ENCODE results near the gene ELOVL2.

The ELOVL2 gene

GRCh38 chr6:11056871-11057270, 12.8 kb upstream of the ELOVL2 start:
- no peak for DNase-seq (ENCODE audit: low read depth)

GRCh38 chr6:11055127-11055627, 11.1 kb upstream of the ELOVL2 start:
- no peak for DNase-seq (ENCODE audit: low read depth)

- no peak for DNase-seq (ENCODE audit: low read depth)
These were observed 10.6 kb upstream of the ELOVL2 start for GRCh38 chr6:11054722-11055121.

GRCh38 chr6:11053307-11053706, 9.2 kb upstream of the ELOVL2 start:
- DNase-seq (ENCODE audit: low read depth) = no peak

DNA sequence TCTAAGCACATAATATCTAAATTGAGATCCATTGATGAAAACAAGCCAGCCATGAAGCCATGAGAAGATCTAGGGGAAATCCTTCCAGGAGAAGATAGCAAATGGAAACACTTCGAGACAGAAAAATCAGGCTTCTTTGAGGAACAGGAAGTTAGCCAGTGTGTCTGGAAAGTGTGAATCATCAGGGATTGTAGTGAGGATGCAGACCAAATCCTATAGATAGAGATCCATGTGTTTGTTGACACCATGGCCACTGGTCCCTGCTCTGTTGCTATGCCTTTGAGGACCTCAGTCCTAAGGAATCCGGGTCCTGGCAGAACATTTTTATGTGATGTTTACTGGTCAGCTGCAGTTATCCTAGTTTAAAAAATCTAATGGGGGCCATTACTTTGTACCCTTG, 6.6 kb upstream of the ELOVL2 start:
- no peak for DNase-seq (ENCODE audit: low read depth)

- DNase-seq (ENCODE audit: low read depth) = no peak
These were observed 635 bp upstream of the ELOVL2 start for GRCh38 chr6:11044712-11045167.

DNA sequence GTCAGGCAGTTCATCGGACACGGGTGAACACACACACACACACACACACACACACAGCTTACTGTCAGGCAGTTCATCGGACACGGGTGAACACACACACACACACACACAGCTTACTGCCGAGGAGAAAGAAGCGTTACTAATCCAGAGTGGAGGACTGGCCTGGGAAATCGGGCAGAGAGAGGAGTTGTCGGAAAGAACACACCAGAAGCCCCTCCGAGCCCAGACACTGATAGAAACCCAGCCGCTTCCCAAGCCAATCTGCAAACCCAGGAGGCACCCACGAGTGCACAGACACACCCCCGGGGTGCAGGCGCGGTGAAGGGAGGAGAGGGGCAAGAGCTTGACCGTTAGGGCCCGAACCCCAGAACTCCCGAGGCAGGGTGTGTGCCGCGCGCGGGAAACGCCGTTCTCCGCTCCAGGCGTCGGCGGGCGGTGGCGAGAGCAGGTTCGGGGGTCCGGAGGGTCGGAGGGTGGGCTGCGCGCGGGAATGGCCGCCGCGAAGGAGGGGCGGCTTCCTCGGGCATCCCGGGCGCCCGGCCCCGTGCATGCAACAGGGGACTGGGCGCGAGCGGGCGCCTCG, 636 bp downstream of the ELOVL2 start:
- DNase-seq (ENCODE audit: low read depth) = no peak

DNA sequence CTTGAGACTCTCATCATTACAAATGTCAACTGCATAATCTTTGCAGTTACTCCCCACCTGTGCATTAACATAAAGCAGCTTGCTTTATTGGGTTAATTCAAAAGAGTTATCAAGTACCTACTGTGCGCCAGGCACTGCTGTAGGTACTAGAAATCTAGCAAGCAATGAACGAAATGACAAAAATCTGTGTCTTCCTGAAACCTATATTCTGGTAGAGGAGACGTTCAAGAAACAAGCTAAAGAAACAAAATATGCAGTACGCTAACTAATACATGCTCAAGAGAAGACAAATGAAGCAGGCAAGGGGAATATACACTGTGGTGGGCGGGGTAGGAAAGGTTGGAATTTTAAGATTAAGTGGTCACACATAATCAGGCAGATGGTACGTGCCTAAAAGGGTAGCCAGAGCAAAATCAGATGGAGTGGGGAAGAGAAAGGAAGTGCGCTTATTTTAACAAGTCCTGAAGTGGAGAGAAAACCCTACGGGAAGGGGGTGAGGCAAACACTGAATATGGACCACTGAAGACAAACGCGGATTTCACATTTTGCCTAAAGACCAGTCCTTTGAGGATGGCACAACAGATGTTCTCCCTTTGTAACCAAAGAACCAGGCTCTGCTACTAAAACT, 1.2 kb downstream of the ELOVL2 start:
- DNase-seq (ENCODE audit: low read depth) = no peak

DNA sequence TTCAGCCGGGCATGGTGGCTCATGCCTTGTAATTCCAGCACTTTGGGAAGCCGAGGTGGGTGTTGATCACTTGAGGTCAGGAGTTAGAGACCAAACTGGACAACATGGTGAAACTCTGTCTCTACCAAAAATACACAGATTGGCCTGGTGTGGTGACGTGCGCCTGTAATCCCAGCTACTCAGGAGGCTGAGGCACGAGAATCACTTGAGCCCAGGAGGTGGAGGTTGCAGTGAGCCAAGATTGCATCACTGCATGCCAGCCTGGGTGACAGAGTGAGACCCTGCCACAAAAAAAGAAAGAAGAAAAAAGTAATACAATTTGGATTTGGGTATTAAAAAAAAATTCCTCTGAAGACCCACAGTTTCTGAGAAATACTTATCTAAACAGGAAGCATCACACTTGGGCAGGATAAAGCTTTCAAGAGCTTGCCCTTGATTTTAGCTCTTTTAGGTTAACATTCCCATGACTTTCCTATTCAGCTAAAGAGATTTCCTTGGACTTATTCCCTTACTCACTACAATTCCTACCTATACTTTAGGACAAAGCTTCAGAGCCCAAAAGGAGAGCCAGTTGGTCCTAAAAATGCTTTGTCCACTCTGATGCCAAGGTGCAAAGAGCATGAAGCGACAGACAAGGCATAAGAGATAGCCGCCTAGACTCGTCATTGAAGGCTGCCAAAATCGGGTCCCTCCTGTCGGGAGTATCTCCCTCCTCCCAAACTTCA, 1.9 kb downstream of the ELOVL2 start:
- no peak for DNase-seq (ENCODE audit: low read depth)

DNA sequence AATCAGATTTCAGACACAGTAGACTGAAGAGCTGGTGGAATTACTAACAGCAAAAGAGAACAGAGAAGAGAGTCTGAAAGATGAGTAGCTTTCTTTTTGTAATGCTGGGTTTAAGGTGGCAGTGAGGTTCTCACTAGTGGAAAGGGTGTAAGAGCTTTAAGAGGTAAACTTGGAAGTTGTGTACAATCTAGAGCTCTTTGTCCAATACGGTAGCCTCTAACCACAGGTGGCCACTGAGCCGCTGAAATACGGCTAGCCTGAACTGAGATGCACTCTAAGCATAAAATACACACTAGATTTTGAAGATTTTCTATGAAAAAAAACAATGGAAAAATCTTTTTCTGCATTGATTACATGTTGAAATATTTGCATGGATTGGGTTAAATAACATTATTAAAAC, 4.0 kb downstream of the ELOVL2 start:
- DNase-seq (ENCODE audit: low read depth) = no peak

- no peak for DNase-seq (ENCODE audit: low read depth)
These were observed 5.1 kb downstream of the ELOVL2 start for GRCh38 chr6:11039040-11039439.

GRCh38 chr6:11036977-11037430, 7.1 kb downstream of the ELOVL2 start:
- DNase-seq (ENCODE audit: low read depth) = no peak

- DNase-seq (ENCODE audit: low read depth) = no peak
These were observed 7.8 kb downstream of the ELOVL2 start for GRCh38 chr6:11036351-11036740.

DNA sequence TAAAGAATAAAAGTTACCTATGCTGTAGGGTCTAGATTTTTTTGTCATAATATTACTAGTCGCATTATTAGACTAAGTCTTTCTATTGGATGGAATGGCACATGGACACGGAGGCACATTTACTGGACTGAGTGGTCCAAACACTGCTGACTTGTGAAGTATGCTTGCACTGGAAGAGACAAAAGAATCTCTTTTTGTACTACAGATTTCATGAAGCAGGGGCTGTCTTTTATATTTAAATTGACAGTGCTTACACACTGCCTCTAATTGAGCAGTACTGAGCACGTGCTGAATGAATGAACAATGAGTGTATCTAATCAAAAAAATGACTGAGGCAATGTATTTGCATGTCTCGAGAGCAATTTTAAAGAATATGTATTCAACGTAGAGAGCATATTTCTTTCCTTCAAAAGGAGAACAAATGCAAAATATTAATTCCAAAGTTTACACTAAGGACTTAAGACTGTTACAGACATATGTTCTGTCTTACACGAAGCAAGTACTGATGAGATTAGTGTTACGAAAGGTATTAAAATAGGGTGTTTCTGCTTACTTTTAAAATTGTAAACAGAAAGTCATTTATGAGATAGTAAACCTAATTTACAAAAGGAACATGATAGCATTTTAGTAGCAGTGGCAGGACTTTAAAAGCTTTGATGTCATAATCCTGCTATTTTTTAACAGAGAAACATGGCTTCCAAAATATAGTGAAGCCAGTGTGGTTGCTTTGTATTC, 8.3 kb downstream of the ELOVL2 start:
- DNase-seq (ENCODE audit: low read depth) = no peak

DNA sequence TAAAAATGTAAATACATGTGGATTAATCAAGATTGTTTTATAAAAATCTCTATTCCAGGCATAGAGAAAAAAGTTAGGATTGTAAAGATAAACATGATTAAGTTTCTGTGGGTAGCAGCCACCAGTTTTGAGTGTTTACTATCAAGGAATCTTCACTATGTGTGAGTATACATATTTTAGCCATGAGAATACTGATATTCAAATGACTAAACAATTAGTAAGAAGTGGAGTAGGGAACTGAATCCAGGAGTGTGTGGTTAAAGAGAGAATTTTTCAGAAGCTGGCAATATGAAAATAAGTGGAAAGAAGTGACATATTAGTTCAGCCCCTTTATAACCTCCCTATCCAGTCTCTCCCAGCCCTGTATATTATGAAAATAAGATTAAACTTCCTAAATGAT, 10.3 kb downstream of the ELOVL2 start:
- DNase-seq (ENCODE audit: low read depth) = no peak

- no peak for DNase-seq (ENCODE audit: low read depth)
These were observed 13.2 kb downstream of the ELOVL2 start for GRCh38 chr6:11030904-11031303.

DNA sequence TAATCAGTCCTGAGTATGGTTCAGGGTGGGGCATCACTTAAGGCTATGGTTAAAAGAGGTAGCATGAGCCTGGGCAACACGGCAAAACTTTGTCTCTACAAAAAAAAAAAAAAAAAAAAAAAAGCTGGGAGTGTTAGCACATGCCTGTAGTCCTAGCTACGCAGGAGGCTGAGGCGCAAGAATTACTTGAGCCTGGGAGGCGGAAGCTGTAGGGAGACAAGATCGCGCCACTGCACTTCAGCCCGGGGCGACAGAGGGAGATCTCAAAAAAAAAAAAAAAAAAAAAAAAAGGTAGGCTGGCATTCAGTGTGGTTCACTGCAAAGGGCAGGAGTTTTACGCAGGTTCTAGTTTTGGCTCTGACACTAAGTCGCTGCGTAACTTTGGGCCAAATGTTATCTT, 15.1 kb downstream of the ELOVL2 start:
- no peak for DNase-seq (ENCODE audit: low read depth)

GRCh38 chr6:11027565-11028110, 16.5 kb downstream of the ELOVL2 start:
- DNase-seq (ENCODE audit: low read depth) = no peak

DNA sequence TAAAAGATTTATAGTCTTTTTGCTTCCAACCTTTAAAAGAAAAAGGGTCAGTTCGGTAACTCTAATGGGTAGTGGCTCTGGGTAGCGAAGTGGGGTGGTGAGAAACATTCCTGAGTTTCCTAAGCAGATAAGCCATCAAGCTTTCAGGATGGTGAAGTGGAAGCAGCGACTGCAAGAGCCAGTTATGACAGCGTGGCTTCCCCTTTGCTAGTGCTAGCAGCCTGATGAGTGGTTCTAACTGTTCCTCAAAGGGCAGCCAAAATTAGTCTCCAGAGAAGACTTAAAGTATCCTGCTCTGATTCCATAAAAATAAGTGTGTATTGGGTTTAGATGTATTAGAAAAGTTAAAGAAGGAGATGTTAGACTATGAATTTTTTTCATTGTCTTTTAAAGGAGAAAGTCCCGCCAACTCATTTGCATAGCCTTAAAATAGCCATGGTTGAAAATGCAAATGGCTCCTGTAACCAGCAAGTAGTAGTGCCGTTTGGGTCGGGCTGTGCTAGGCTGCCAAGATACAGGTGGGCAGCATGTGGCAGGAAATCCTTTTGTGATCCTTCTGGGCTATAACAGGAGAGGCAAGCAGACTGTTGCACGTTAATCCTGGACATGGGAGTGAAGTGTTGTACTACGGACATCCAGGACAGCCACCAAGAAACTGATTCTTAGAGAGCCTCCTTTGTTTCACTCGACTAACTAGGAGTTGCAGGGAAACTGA, 18.0 kb downstream of the ELOVL2 start:
- no peak for DNase-seq (ENCODE audit: low read depth)

GRCh38 chr6:11025130-11025529, 19.0 kb downstream of the ELOVL2 start:
- DNase-seq (ENCODE audit: low read depth) = no peak

GRCh38 chr6:11023032-11023431, 21.1 kb downstream of the ELOVL2 start:
- DNase-seq (ENCODE audit: low read depth) = no peak

DNA sequence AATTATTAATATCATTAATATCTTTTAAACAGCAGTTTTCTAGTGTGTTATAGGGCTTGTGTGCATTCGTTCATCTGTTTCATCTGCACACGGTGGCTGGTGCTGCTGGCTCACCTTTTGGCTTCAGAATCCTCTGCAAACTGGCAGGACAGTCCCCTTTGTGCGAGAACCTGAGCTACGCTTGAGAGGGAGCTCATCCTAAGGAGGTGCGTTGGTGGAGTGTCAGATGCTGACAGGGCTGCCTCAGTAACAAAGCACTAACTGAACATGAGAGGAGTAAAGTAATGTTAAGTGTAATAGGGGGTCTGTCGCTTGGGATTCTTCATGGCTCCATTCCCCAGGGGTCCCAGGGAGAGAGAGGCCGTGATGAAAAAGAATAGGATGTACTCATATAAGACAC, 22.4 kb downstream of the ELOVL2 start:
- DNase-seq (ENCODE audit: low read depth) = no peak
